Liver (tissue), 3 donors: ENCODE data around the gene TMEM8B.

Source experiments
- EGR1 ChIP-seq, 2 donors: IDR thresholded peaks; 2 replicates each; pipeline ENCODE4 v1.6.1; 2016 to 2018; ENCODE audit warnings: antibody characterized with exemption in 2 of 2, low read depth in 2 of 2
- FOXA2 ChIP-seq: IDR thresholded peaks from 2 replicates; pipeline ENCODE4 v1.6.1; 2016; ENCODE audit warnings: antibody characterized with exemption
- GABPA ChIP-seq, 2 donors: IDR thresholded peaks in 1 of 2; conservative IDR thresholded peaks in 1 of 2; 2 replicates each; pipeline ENCODE4 v1.6.1; 2016; ENCODE audit warnings: antibody characterized with exemption in 2 of 2, mild to moderate bottlenecking in 1 of 2, moderate library complexity in 1 of 2
- HNF4A ChIP-seq, 2 donors: conservative IDR thresholded peaks; 2 replicates each; pipeline ENCODE4 v1.6.1; 2016; ENCODE audit warnings: antibody characterized with exemption in 2 of 2, mild to moderate bottlenecking in 2 of 2
- HNF4G ChIP-seq: IDR thresholded peaks from 2 replicates; pipeline ENCODE4 v1.6.1; 2016; ENCODE audit warnings: antibody characterized with exemption
- JUND ChIP-seq, 2 donors: IDR thresholded peaks; 2 replicates each; pipeline ENCODE4 v1.6.1; 2016; ENCODE audit warnings: antibody characterized with exemption in 2 of 2
- RAD21 ChIP-seq, 2 donors: IDR thresholded peaks; 2 replicates each; pipeline ENCODE4 v1.6.1; 2016; ENCODE audit warnings: antibody characterized with exemption in 2 of 2, mild to moderate bottlenecking in 2 of 2
- SP1 ChIP-seq: IDR thresholded peaks from 2 replicates; pipeline ENCODE4 v1.6.1; 2018; ENCODE audit warnings: antibody characterized with exemption, mild to moderate bottlenecking
- TAF1 ChIP-seq: conservative IDR thresholded peaks from 2 replicates; pipeline ENCODE4 v1.6.1; 2016; ENCODE audit warnings: antibody characterized with exemption, mild to moderate bottlenecking
- YY1 ChIP-seq: IDR thresholded peaks from 2 replicates; pipeline ENCODE4 v1.6.1; 2016; ENCODE audit warnings: antibody characterized with exemption, mild to moderate bottlenecking
- TF ChIP-seq, protein P1 (sequence below): fragments of 150-350 bp; IDR thresholded peaks from 2 replicates; pipeline ENCODE4 v1.5.1; 2017; ENCODE audit warnings: improper control_type of control experiment, low read depth, low read length; ENCODE audit not compliant: missing input control
- TF ChIP-seq, protein P2 (sequence below): IDR thresholded peaks from 2 replicates; pipeline ENCODE4 v1.6.1; 2016; ENCODE audit warnings: antibody characterized with exemption
- TF ChIP-seq, protein P3 (sequence below): IDR thresholded peaks from 2 replicates; pipeline ENCODE4 v1.6.1; 2016; ENCODE audit warnings: antibody characterized with exemption
- donor health status: healthy.
- donor health status: healthy.

DNA sequence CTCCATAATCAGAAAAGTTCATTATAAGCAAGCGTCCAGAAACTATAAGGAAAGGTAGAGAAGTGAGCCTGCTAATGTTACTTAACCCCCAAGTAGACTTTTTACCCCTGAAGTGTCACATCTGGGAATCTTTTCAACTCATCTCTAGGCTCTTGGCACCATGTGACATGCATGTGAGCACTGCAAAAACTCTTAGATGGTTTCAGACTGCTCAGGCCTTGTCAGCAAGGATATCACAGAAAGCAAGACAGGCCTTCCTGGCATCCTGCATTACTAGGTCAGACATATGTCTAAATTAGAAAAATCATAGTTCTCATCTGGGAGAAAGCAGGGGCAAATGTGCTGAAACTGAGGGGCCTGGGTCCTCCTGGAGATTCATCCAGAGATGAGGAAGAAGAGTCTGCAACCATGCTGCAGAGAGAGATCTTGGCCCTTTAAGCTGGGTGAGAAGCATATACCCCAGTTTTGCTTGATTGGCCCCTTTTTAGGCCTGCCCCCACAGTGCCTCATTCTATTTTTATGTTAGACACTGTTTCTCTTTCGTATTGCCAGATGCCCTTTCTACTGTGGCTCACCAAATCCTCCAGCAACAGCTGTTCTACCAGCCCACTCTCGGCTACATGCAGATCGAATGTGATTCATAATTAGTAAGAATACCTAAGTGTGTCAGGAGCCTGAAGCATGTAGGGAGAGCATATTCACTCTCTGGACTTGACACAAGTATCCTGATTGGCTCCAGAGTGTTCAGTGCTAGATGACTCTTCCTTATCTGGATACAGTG lies 19.0 kb downstream of the TMEM8B start:
- TF ChIP-seq HNF4A (conservative IDR thresholded peaks at IDR 0.05) (no peak), RAD21 (IDR thresholded peaks at IDR 0.05) (no peak), HNF4G (no peak), GABPA (IDR thresholded peaks at IDR 0.05 in 1 of 2, conservative IDR thresholded peaks at IDR 0.05 in 1 of 2) (no peak), EGR1 (IDR thresholded peaks at IDR 0.05; ENCODE audit: low read depth in 2 of 2) (no peak), SP1 (no peak), JUND (IDR thresholded peaks at IDR 0.05) (no peak), TAF1 (no peak), FOXA2 (no peak), YY1 (no peak)
- TF ChIP-seq, protein P1, sequence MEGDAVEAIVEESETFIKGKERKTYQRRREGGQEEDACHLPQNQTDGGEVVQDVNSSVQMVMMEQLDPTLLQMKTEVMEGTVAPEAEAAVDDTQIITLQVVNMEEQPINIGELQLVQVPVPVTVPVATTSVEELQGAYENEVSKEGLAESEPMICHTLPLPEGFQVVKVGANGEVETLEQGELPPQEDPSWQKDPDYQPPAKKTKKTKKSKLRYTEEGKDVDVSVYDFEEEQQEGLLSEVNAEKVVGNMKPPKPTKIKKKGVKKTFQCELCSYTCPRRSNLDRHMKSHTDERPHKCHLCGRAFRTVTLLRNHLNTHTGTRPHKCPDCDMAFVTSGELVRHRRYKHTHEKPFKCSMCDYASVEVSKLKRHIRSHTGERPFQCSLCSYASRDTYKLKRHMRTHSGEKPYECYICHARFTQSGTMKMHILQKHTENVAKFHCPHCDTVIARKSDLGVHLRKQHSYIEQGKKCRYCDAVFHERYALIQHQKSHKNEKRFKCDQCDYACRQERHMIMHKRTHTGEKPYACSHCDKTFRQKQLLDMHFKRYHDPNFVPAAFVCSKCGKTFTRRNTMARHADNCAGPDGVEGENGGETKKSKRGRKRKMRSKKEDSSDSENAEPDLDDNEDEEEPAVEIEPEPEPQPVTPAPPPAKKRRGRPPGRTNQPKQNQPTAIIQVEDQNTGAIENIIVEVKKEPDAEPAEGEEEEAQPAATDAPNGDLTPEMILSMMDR = no peak
- TF ChIP-seq, protein P2, sequence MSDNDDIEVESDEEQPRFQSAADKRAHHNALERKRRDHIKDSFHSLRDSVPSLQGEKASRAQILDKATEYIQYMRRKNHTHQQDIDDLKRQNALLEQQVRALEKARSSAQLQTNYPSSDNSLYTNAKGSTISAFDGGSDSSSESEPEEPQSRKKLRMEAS = no peak
- TF ChIP-seq, protein P3, sequence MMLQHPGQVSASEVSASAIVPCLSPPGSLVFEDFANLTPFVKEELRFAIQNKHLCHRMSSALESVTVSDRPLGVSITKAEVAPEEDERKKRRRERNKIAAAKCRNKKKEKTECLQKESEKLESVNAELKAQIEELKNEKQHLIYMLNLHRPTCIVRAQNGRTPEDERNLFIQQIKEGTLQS = no peak
